K562 (cell line): ENCODE data around the gene ENTREP3. TPM values are rescaled to one million over a fixed set of nuclear protein-coding genes. Genes with fewer than 3 reads are reported as not detected.

Experiments
- ATAC-seq: fragments of 200-7000 bp; cut with Tn5 transposase; 3 replicates; pipeline ENCODE4 v1.9.1; 2020; ENCODE audit warnings: moderate library complexity
- BruUV-seq: library from RNA; stranded (reverse); fragments of 400-500 nt; replicated peaks from 2 replicates; lab custom pipeline; 2021; lab: Mats Ljungman, UMichigan
- CTCF ChIA-PET: fragments of 300-600 bp; formaldehyde crosslinking; extraction: SDS; loops from one replicate; lab custom pipeline; 2021; ENCODE audit warnings: low intra/inter-chr PET ratio; lab: Yijun Ruan, JAX
- POLR2A ChIA-PET: fragments of 300-600, 350-650 bp; sonication (Branson Sonifier 250); formaldehyde crosslinking; extraction: SDS; loops from one replicate; lab custom pipeline; 2021; ENCODE audit warnings: antibody characterized with exemption, inconsistent platforms; lab: Yijun Ruan, JAX
- DNase-seq, 4 experiments: peaks; one replicate each; pipeline versions ENCODE4 v3.0.0 to v3.0.0-alpha.2; 2011 to 2018; ENCODE audit warnings: low spot score in 3 of 4, mixed read lengths in 3 of 4; ENCODE audit errors: extremely low read depth in 1 of 4
- FAIRE-seq: peaks from 2 replicates; lab custom pipeline; 2011; peaks lifted over from hg19 to GRCh38; lab: Jason Lieb, UNC
- H2AFZ ChIP-seq: 2 replicates; pipeline ENCODE4 v1.6.0; 2011; ENCODE audit warnings: low read depth, low read length, control low read depth, inconsistent platforms
- H3K27ac ChIP-seq: fragments of 200-600 bp; 3 replicates; pipeline ENCODE4 v1.8.0; 2011; ENCODE audit warnings: low read depth, mild to moderate bottlenecking, control low read depth, inconsistent platforms, low read length, moderate library complexity, mixed read lengths; ENCODE audit errors: extremely low read depth
- H3K27me3 ChIP-seq, 2 experiments: fragments of 300-600 bp in 1 of 2; 2 replicates in 1 of 2; 3 replicates in 1 of 2; pipeline versions ENCODE4 v1.6.0 to v1.8.0; 2011; ENCODE audit warnings: inconsistent platforms in 2 of 2, low read length in 2 of 2, mild to moderate bottlenecking in 1 of 2, mixed read lengths in 1 of 2, moderate library complexity in 1 of 2; ENCODE audit not compliant: control insufficient read depth in 2 of 2, insufficient read depth in 2 of 2
- H3K36me3 ChIP-seq: fragments of 300-600 bp; 3 replicates; pipeline ENCODE4 v1.8.0; 2011; ENCODE audit warnings: mild to moderate bottlenecking, low read length, inconsistent platforms; ENCODE audit not compliant: control insufficient read depth, insufficient read depth
- H3K4me1 ChIP-seq, 2 experiments: fragments of 200-600 bp in 1 of 2; replicated peaks in 1 of 2; 2 replicates in 1 of 2; 3 replicates in 1 of 2; pipeline versions ENCODE4 v1.5.1 to v1.8.0; 2011; ENCODE audit warnings: inconsistent platforms in 2 of 2, low read length in 2 of 2, mild to moderate bottlenecking in 1 of 2, mixed read lengths in 1 of 2, moderate library complexity in 1 of 2; ENCODE audit not compliant: control insufficient read depth in 2 of 2, insufficient read depth in 2 of 2
- H3K4me2 ChIP-seq: 2 replicates; pipeline ENCODE4 v1.6.1; 2011; ENCODE audit warnings: low read length, control low read depth, inconsistent platforms, mixed read lengths; ENCODE audit not compliant: insufficient read depth
- H3K4me3 ChIP-seq: fragments of 200-600 bp; sonication (generic), shearing (Covaris generic); 2 replicates; pipeline ENCODE4 v1.5.1; 2016; ENCODE audit warnings: control low read depth, inconsistent platforms
- H3K79me2 ChIP-seq: fragments of 200-600 bp; 3 replicates; pipeline ENCODE4 v1.8.0; 2011; ENCODE audit warnings: low read length, inconsistent platforms; ENCODE audit not compliant: control insufficient read depth, insufficient read depth
- H3K9ac ChIP-seq, 2 experiments: 2 replicates each; pipeline versions ENCODE4 v1.6.0 to v1.6.1; 2011; ENCODE audit warnings: low read depth in 2 of 2, low read length in 2 of 2, control low read depth in 1 of 2, inconsistent platforms in 1 of 2, mild to moderate bottlenecking in 1 of 2, mixed read lengths in 1 of 2; ENCODE audit not compliant: insufficient read depth in 1 of 2
- H3K9me1 ChIP-seq: one replicate; pipeline ENCODE4 v1.6.0; 2011; ENCODE audit warnings: inconsistent platforms, mild to moderate bottlenecking, low read length, moderate library complexity; ENCODE audit not compliant: control insufficient read depth, insufficient read depth
- H3K9me3 ChIP-seq: replicated peaks from 2 replicates; pipeline ENCODE4 v1.5.1; 2011; ENCODE audit warnings: low read depth, low read length, inconsistent platforms; ENCODE audit not compliant: control insufficient read depth, insufficient read depth
- H4K20me1 ChIP-seq: replicated peaks from 2 replicates; pipeline ENCODE4 v1.6.1; 2011; ENCODE audit warnings: low read length, inconsistent platforms, mixed read lengths; ENCODE audit not compliant: control insufficient read depth, insufficient read depth
- HES1 ChIP-seq: fragments of 450-650 bp; IDR thresholded peaks from 2 replicates; pipeline ENCODE4 v1.6.1; 2016; ENCODE audit warnings: low read depth, mild to moderate bottlenecking, moderate library complexity
- MEIS2 ChIP-seq: fragments of 450-650 bp; IDR thresholded peaks from 2 replicates; pipeline ENCODE4 v1.6.1; 2014; ENCODE audit warnings: mild to moderate bottlenecking; ENCODE audit not compliant: partially characterized antibody
- ZNF507 ChIP-seq: conservative IDR thresholded peaks from 2 replicates; pipeline ENCODE4 v1.6.1; 2017; ENCODE audit warnings: missing genetic modification characterization, missing compliant biosample characterization
- WGBS: fragments of 100-300 bp; shearing (Covaris generic); methylation state at CpG from one replicate; pipeline ENCODE4 v1.1.6; 2016; ENCODE audit warnings: low coverage, mixed read lengths; ENCODE audit not compliant: insufficient coverage; ENCODE audit errors: missing lambda C conversion rate; 5-methylcytosine and 5-hydroxymethylcytosine counted together
- in situ Hi-C: fragments of 300-500 bp; cut with MboI; formaldehyde crosslinking; loops from 4 replicates; pipeline ENCODE4 v1.15.0; 2018; ENCODE audit warnings: inconsistent platforms, mixed read lengths
- intact Hi-C: fragments of 100-400 bp; cut with micrococcal nuclease; formaldehyde crosslinking; loops from 2 replicates; pipeline ENCODE4 v1.14.2; 2022
- polyA plus RNA-seq, 8 experiments: library from polyadenylated mRNA; depleted of rRNA in 4 of 8; stranded (reverse) in 5 of 8; unstranded in 3 of 8; fragments of >200 nt; fragmentation: Nextera tagmentation in 2 of 8; fragmentation: Illumina TruSeq in 1 of 8; extraction: Ambion mirVana in 2 of 8; extraction: Trizol in 1 of 8; gene quantifications; 2 replicates each; pipeline versions ENCODE4 v1.2.1 to v1.2.3, GENCODE V29; 2011 to 2014; ENCODE audit warnings: inconsistent platforms in 1 of 8, missing spikeins in 1 of 8
- total RNA-seq, 7 experiments: library from RNA; depleted of rRNA in 6 of 7; stranded (reverse); fragments of >200 nt in 6 of 7; fragmentation: Illumina TruSeq in 2 of 7; extraction: Trizol in 2 of 7; gene quantifications; 2 replicates each; pipeline versions ENCODE4 v1.2.1 to v1.2.3, GENCODE V29; 2011 to 2021; ENCODE audit warnings: low replicate concordance in 1 of 7

ENTREP3 gene
- total and polyA plus RNA-seq, 9 of the 15 experiments (the other 6 are each of a cell fraction or from before 2014, with no cell fraction given) = 1.9 to 41.8 (median 5.9) TPM

GRCh38 chr1:155267373-155267772 is 12.1 kb upstream of the ENTREP3 start:
- TF ChIP-seq ZNF507 (tag) = no peak
- CTCF ChIA-PET = no interaction called here
- no TSS peak for BruUV-seq

GRCh38 chr1:155266553-155266952 is 11.3 kb upstream of the ENTREP3 start:
- Histone ChIP-seq H2AFZ (no peak overlapping the region), H3K36me3 (peaks cover 89% of the 10 kb centered on the region), H3K79me2 (peaks cover 29% of the 10 kb centered on the region), H3K9me1 (peaks cover 3% of the 10 kb centered on the region), H3K4me3 (no peak overlapping the region), H3K9me3 (no peaks in the 10 kb centered on the region), H3K9ac (peak overlapping the region in 1 of 2 experiments; percentile 18; a peak in 1 of 4 replicates), H3K27me3 (no peaks in the 10 kb centered on the region), H3K4me2 (no peak overlapping the region), H4K20me1 (no peaks in the 10 kb centered on the region), H3K4me1 (peaks cover 5 to 10% of the 10 kb centered on the region in 2 experiments; a peak in 4 of 5 replicates), H3K27ac (no peak overlapping the region)
- FAIRE-seq (no peak), ATAC-seq (no peak), DNase-seq (no peak)
- in situ Hi-C loops = no loop called here
- no TSS peak for BruUV-seq
- no peak for TF ChIP-seq HES1
- peak; percentile 23 for TF ChIP-seq MEIS2
- ChIA-PET POLR2A (interaction anchor here (0.6 to 2.6 kb wide), 5 partner anchors 10 to 274 kb away, joined by 3 to 9 read pairs (median 4); partner anchors contain the start of genes ENTREP3 and HCN3), CTCF (no interaction called here)
- WGBS = 59% methylated on average over 6 of the region's 6 CpGs
- intact Hi-C loops = no loop called here

More at GRCh38 chr1:155267373-155267772, 12.1 kb upstream of the ENTREP3 start:
- intact Hi-C loops (no loop called here), in situ Hi-C loops (no loop called here)
- Histone ChIP-seq H3K9me3 (no peaks in the 10 kb centered on the region), H3K4me1 (peaks cover 6 to 7% of the 10 kb centered on the region in 2 experiments; a peak in 4 of 5 replicates), H4K20me1 (no peaks in the 10 kb centered on the region; the same call in 1 of the 2 replicates), H3K4me3 (no peak overlapping the region), H3K36me3 (peaks cover 96% of the 10 kb centered on the region), H3K9me1 (peaks cover 3% of the 10 kb centered on the region), H3K27me3 (no peaks in the 10 kb centered on the region), H3K79me2 (peaks cover 32% of the 10 kb centered on the region), H3K9ac (no peak overlapping the region), H3K27ac (no peak overlapping the region), H3K4me2 (no peak overlapping the region), H2AFZ (no peak overlapping the region)
- POLR2A ChIA-PET = interaction anchor here (0.6 to 1.7 kb wide), 2 partner anchors 9 to 273 kb away, joined by 3 to 9 read pairs; partner anchors contain the start of gene HCN3
- no peak for ATAC-seq
- WGBS = 100% methylated on average over 2 of the region's 2 CpGs
- FAIRE-seq = no peak
- DNase-seq = no peak
